Measurements from ENCODE around the gene YWHAE.

GRCh38 chr17:1440921-1441320 is 40.9 kb upstream of the YWHAE start:
- TF ChIP-seq POLR2A (conservative IDR thresholded peaks at IDR 0.05) (no peak), ZNF239 (CRISPR knock-in tag; IDR thresholded peaks at IDR 0.05) (no peak), EGR1 (conservative IDR thresholded peaks at IDR 0.05) (no peak), GMEB1 (CRISPR knock-in tag; IDR thresholded peaks at IDR 0.05) (no peak), ZNF407 (IDR thresholded peaks at IDR 0.05; ENCODE audit: low read depth) (no peak), CHD1 (IDR thresholded peaks at IDR 0.05; ENCODE audit: low read length) (no peak), SP1 (CRISPR knock-in tag; IDR thresholded peaks at IDR 0.05) (no peak), MNT (conservative IDR thresholded peaks at IDR 0.05) (no peak), PHF20 (IDR thresholded peaks at IDR 0.05; ENCODE audit: partially characterized antibody) (no peak), ZMIZ1 (IDR thresholded peaks at IDR 0.05; ENCODE audit: low read depth in 2 of 2, low read length in 2 of 2) (no peak), JUNB (CRISPR knock-in tag; conservative IDR thresholded peaks at IDR 0.05) (no peak)

Measured in K562 (cell line).